GM10248 (cell line): ENCODE results near the gene SFRP4.

Experiments used
- CTCF ChIA-PET: fragments of 300-600 bp; sonication (Branson Sonifier 250); formaldehyde crosslinking; extraction: SDS; loops from one replicate; lab custom pipeline; 2021; ENCODE audit warnings: antibody characterized with exemption; lab: Yijun Ruan, JAX
- POLR2A ChIA-PET: fragments of 350-650 bp; sonication (Branson Sonifier 250); formaldehyde crosslinking; extraction: SDS; loops from one replicate; lab custom pipeline; 2020; ENCODE audit warnings: antibody characterized with exemption; lab: Yijun Ruan, JAX
- DNase-seq: peaks from one replicate; pipeline ENCODE4 v3.0.0; 2012; ENCODE audit errors: extremely low spot score
- CTCF ChIP-seq: IDR thresholded peaks from 2 replicates; pipeline ENCODE4 v1.5.1; 2012; ENCODE audit warnings: mild to moderate bottlenecking, low read depth; ENCODE audit errors: extremely low read depth, missing control alignments, control extremely low read depth

Gene SFRP4

DNA sequence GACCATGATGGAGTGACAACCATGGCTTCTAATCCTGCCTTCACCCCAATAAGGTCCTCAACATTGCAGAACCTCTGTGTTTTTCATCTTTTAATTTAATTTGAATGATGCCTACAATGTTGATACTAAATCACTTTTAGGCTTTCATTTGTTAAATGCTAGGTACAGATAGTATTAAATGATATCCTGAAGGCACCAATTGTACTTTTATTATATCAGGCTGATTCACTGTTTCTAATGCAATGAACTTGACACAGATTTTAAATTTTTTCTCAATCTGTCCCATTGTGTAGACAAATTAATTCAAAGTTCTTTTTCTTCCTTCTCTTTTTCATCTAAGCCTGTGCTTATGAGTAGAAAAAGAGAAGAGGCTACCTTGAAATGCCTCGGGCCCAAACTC, 9.0 kb upstream of the SFRP4 start:
- CTCF ChIA-PET, result no interaction called here
- no peak for DNase-seq
- POLR2A ChIA-PET, result no interaction called here
- no peak for TF ChIP-seq CTCF

- CTCF ChIA-PET, result no interaction called here
- POLR2A ChIA-PET, result no interaction called here
- TF ChIP-seq CTCF, result no peak
- DNase-seq, result no peak
These were observed 7.9 kb upstream of the SFRP4 start for GRCh38 chr7:37924491-37925041.

GRCh38 chr7:37923996-37924395, 7.4 kb upstream of the SFRP4 start:
- POLR2A ChIA-PET, result no interaction called here
- no peak for DNase-seq
- no peak for TF ChIP-seq CTCF
- CTCF ChIA-PET, result interaction anchor here (2.3 kb wide), 1 partner anchor 446 kb away, joined by 6 read pairs; no protein-coding TSS in a partner anchor

GRCh38 chr7:37921876-37922275, 5.3 kb upstream of the SFRP4 start:
- TF ChIP-seq CTCF, result no peak
- POLR2A ChIA-PET, result no interaction called here
- no peak for DNase-seq
- CTCF ChIA-PET, result interaction anchor here (1.4 to 2.3 kb wide), 5 partner anchors 9 to 448 kb away, joined by 3 to 6 read pairs (median 4); no protein-coding TSS in a partner anchor

- ChIA-PET CTCF (interaction anchor here (1.4 to 2.8 kb wide), 6 partner anchors 10 to 449 kb away, joined by 3 to 15 read pairs (median 5); no protein-coding TSS in a partner anchor), POLR2A (no interaction called here)
- DNase-seq, result peak; percentile 27
- TF ChIP-seq CTCF, result peak; percentile 22
These were observed 4.5 kb upstream of the SFRP4 start for GRCh38 chr7:37920849-37921805.

DNA sequence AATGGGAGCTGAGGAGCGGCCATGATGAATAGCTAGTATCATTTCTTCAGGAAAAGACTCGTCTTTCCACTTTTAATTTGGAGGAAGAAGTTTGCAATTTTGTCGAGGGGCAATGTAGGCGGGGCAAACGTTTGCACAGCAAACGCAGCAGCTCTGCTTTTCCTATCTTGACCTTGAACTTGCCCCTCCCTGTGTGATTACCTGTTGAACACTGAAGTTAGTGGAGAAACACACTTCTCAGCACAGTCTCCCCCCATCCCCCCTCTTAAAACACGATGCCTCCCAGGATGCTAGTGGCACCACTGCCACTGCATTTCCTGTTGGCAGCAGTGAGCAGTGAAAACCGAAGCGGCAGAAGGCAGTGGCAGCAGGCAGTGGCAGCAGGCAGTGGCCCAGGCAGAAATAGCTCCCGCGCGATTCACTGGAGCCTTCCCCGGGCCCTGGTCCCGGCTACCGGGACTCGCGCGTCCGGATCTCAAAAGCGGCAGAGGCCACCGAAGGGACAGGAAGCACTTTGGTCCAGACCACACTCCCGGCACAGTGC, 3.8 kb upstream of the SFRP4 start, which contains the start of gene EPDR1:
TSS of gene EPDR1 (plus strand) at position 336 of the 544 bp plus-strand sequence. CDS start 300 bp downstream, outside the sequence.
- TF ChIP-seq CTCF, result no peak
- ChIA-PET CTCF (interaction anchor here (0.9 to 2.8 kb wide), 10 partner anchors 10 to 449 kb away, joined by 3 to 15 read pairs (median 4); no protein-coding TSS in a partner anchor), POLR2A (no interaction called here)
- peak; percentile 27 for DNase-seq
